GM12872 (cell line): ENCODE results near the gene SCN8A.

Experiments used
- CTCF ChIP-seq: IDR thresholded peaks from 3 replicates; pipeline ENCODE4 v1.5.1; 2011; ENCODE audit warnings: low read depth, mild to moderate bottlenecking, low read length, moderate library complexity; ENCODE audit not compliant: insufficient read depth

Gene SCN8A

GRCh38 chr12:51639361-51639760 is 48.3 kb downstream of the SCN8A start:
- no peak for TF ChIP-seq CTCF

- no peak for TF ChIP-seq CTCF
Measured at GRCh38 chr12:51642286-51642685, 51.3 kb downstream of the SCN8A start.

GRCh38 chr12:51643951-51644350 is 52.9 kb downstream of the SCN8A start:
- no peak for TF ChIP-seq CTCF

- TF ChIP-seq CTCF: no peak
Measured at GRCh38 chr12:51645961-51646360, 54.9 kb downstream of the SCN8A start.

GRCh38 chr12:51647647-51648046 is 56.6 kb downstream of the SCN8A start:
- TF ChIP-seq CTCF: no peak

- no peak for TF ChIP-seq CTCF
Measured at GRCh38 chr12:51653431-51653830, 62.4 kb downstream of the SCN8A start.

- no peak for TF ChIP-seq CTCF
Measured at GRCh38 chr12:51661199-51661598, 70.2 kb downstream of the SCN8A start.

GRCh38 chr12:51661836-51662235 is 70.8 kb downstream of the SCN8A start:
- no peak for TF ChIP-seq CTCF
